Liver (tissue), 9 donors: ENCODE results near the gene CALU. TPM values are rescaled to one million over a fixed set of nuclear protein-coding genes. Genes with fewer than 3 reads are reported as not detected.

Experiments used
- DNase-seq: peaks from one replicate; pipeline ENCODE4 v3.0.0-alpha.2; 2017; ENCODE audit warnings: low spot score
- H3K27ac ChIP-seq, 2 donors: one replicate each; pipeline ENCODE4 v1.7.0; 2013; ENCODE audit warnings: inconsistent platforms in 2 of 2, low read length in 2 of 2, control low read depth in 1 of 2, low read depth in 1 of 2, mild to moderate bottlenecking in 1 of 2
- H3K27me3 ChIP-seq, 4 donors: one replicate each; pipeline versions ENCODE4 v1.6.1 to v1.7.0; 2013; ENCODE audit warnings: low read length in 3 of 4, inconsistent platforms in 1 of 4, mild to moderate bottlenecking in 1 of 4, moderate library complexity in 1 of 4; ENCODE audit not compliant: control insufficient read depth in 4 of 4, insufficient read depth in 4 of 4
- H3K36me3 ChIP-seq, 4 donors: one replicate each; pipeline versions ENCODE4 v1.6.1 to v1.7.0; 2013; ENCODE audit warnings: low read length in 3 of 4, mild to moderate bottlenecking in 3 of 4, low read depth in 1 of 4, moderate library complexity in 1 of 4; ENCODE audit not compliant: control insufficient read depth in 4 of 4, insufficient read depth in 3 of 4
- H3K4me1 ChIP-seq, 4 donors: one replicate each; pipeline versions ENCODE4 v1.6.1 to v1.7.0; 2013; ENCODE audit warnings: low read length in 3 of 4, mild to moderate bottlenecking in 3 of 4, moderate library complexity in 1 of 4; ENCODE audit not compliant: control insufficient read depth in 4 of 4, insufficient read depth in 4 of 4
- H3K4me3 ChIP-seq, 3 donors: one replicate each; pipeline versions ENCODE4 v1.6.1 to v1.7.0; 2013; ENCODE audit warnings: low read length in 3 of 3, control low read depth in 1 of 3, low read depth in 1 of 3, mild to moderate bottlenecking in 1 of 3
- H3K9ac ChIP-seq, 2 donors: one replicate each; pipeline ENCODE4 v1.7.0; 2013; ENCODE audit warnings: low read length in 2 of 2, mild to moderate bottlenecking in 2 of 2, moderate library complexity in 2 of 2, control low read depth in 1 of 2, low read depth in 1 of 2
- H3K9me3 ChIP-seq, 4 donors: one replicate each; pipeline versions ENCODE4 v1.6.1 to v1.7.0; 2013; ENCODE audit warnings: low read length in 3 of 4; ENCODE audit not compliant: control insufficient read depth in 4 of 4
- EGR1 ChIP-seq, 2 donors: IDR thresholded peaks; 2 replicates each; pipeline ENCODE4 v1.6.1; 2016 to 2018; ENCODE audit warnings: antibody characterized with exemption in 2 of 2, low read depth in 2 of 2
- FOXA1 ChIP-seq: IDR thresholded peaks from 2 replicates; pipeline ENCODE4 v1.6.1; 2016; ENCODE audit warnings: antibody characterized with exemption
- FOXA2 ChIP-seq: IDR thresholded peaks from 2 replicates; pipeline ENCODE4 v1.6.1; 2016; ENCODE audit warnings: antibody characterized with exemption
- GABPA ChIP-seq, 2 donors: IDR thresholded peaks in 1 of 2; conservative IDR thresholded peaks in 1 of 2; 2 replicates each; pipeline ENCODE4 v1.6.1; 2016; ENCODE audit warnings: antibody characterized with exemption in 2 of 2, mild to moderate bottlenecking in 1 of 2, moderate library complexity in 1 of 2
- HNF4A ChIP-seq, 2 donors: conservative IDR thresholded peaks; 2 replicates each; pipeline ENCODE4 v1.6.1; 2016; ENCODE audit warnings: antibody characterized with exemption in 2 of 2, mild to moderate bottlenecking in 2 of 2
- JUND ChIP-seq, 2 donors: IDR thresholded peaks; 2 replicates each; pipeline ENCODE4 v1.6.1; 2016; ENCODE audit warnings: antibody characterized with exemption in 2 of 2
- RAD21 ChIP-seq, 2 donors: IDR thresholded peaks; 2 replicates each; pipeline ENCODE4 v1.6.1; 2016; ENCODE audit warnings: antibody characterized with exemption in 2 of 2, mild to moderate bottlenecking in 2 of 2
- SP1 ChIP-seq: IDR thresholded peaks from 2 replicates; pipeline ENCODE4 v1.6.1; 2018; ENCODE audit warnings: antibody characterized with exemption, mild to moderate bottlenecking
- WGBS: extraction: QIAGEN DNeasy Blood & Tissue Kit; methylation state at CpG from one replicate; pipeline ENCODE4 v1.1.7; 2013; 5-methylcytosine and 5-hydroxymethylcytosine counted together
- polyA plus RNA-seq, 2 donors: library from polyadenylated mRNA; stranded (reverse) in 1 of 2; unstranded in 1 of 2; fragments of 200-250 nt in 1 of 2; fragments of >200 nt in 1 of 2; fragmentation: Nextera tagmentation in 1 of 2; extraction: Ambion mirVana in 1 of 2; gene quantifications; one replicate each; pipeline versions ENCODE4 v1.2.1 to v1.2.3, GENCODE V29; 2013 to 2015
- total RNA-seq, 2 donors: library from RNA; depleted of rRNA; stranded (reverse); fragments of >200 nt; gene quantifications; one replicate each; pipeline ENCODE4 v1.2.3, GENCODE V29; 2014
- TF ChIP-seq, protein P1 (sequence below): fragments of 150-350 bp; IDR thresholded peaks from 2 replicates; pipeline ENCODE4 v1.5.1; 2017; ENCODE audit warnings: improper control_type of control experiment, low read depth, low read length; ENCODE audit not compliant: missing input control
- TF ChIP-seq, protein P2 (sequence below): IDR thresholded peaks from 2 replicates; pipeline ENCODE4 v1.6.1; 2016; ENCODE audit warnings: antibody characterized with exemption
- TF ChIP-seq, protein P3 (sequence below): IDR thresholded peaks from 2 replicates; pipeline ENCODE4 v1.6.1; 2016; ENCODE audit warnings: antibody characterized with exemption
- donor health status: healthy.
- donor health status: healthy.
- donor health status: healthy.
- donor health status: healthy.
- donor health status: healthy.

The CALU gene
- total and polyA plus RNA-seq, 4 donors, result 37.1 to 57.9 (median 42.5) TPM

DNA sequence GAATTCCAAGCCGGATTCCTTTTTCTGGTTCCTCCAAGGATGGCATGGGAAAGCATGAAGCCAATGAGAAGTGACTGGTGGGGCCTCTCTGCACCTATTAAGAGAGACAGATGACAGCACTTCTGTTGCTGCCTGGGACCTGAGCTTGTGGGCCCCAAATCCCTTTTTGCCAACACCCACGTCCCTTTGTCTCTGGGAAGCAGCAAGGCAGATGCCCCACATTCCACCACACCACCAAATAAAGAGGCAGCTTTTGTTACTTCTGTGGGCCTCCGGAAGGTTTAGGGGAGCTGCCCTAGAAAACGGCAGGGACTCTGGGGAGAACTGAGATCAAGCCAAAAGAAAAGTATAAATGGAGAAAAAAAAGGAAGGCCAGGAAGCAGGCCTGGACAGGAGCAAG lies 56.0 kb downstream of the CALU start (continued):
- TF ChIP-seq, protein P1, sequence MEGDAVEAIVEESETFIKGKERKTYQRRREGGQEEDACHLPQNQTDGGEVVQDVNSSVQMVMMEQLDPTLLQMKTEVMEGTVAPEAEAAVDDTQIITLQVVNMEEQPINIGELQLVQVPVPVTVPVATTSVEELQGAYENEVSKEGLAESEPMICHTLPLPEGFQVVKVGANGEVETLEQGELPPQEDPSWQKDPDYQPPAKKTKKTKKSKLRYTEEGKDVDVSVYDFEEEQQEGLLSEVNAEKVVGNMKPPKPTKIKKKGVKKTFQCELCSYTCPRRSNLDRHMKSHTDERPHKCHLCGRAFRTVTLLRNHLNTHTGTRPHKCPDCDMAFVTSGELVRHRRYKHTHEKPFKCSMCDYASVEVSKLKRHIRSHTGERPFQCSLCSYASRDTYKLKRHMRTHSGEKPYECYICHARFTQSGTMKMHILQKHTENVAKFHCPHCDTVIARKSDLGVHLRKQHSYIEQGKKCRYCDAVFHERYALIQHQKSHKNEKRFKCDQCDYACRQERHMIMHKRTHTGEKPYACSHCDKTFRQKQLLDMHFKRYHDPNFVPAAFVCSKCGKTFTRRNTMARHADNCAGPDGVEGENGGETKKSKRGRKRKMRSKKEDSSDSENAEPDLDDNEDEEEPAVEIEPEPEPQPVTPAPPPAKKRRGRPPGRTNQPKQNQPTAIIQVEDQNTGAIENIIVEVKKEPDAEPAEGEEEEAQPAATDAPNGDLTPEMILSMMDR, result no peak
- TF ChIP-seq, protein P2, sequence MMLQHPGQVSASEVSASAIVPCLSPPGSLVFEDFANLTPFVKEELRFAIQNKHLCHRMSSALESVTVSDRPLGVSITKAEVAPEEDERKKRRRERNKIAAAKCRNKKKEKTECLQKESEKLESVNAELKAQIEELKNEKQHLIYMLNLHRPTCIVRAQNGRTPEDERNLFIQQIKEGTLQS, result no peak

DNA sequence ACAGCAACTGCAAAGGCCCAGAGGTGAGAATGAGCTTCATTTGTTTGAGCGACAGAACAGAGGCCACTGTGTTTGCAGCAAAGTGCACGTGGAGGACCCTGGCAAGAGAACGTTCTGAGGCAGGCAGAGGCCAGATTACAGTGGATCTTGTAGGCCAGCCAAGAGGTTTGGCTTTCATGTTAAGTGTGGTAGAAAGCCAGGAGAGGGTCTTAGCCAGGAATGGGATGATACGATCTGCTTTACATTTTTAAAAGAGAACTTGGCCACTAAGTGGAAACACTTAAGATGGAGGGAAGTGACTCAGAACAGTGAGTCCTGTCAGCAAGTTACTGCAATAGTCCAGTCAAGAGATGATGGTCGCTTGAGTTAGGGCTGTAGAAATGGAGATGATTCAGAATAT lies 57.2 kb downstream of the CALU start:
- WGBS, result 87% methylated on average over 5 of the region's 5 CpGs
- Histone ChIP-seq H3K4me1 (peaks cover 0 to 6% (median 4%) of the 10 kb centered on the region in 4 donors), H3K36me3 (no peaks in the 10 kb centered on the region), H3K27me3 (no peaks in the 10 kb centered on the region), H3K9me3 (no peaks in the 10 kb centered on the region), H3K9ac (no peak overlapping the region), H3K4me3 (no peak overlapping the region), H3K27ac (no peak overlapping the region)
- TF ChIP-seq HNF4A (conservative IDR thresholded peaks at IDR 0.05) (no peak), SP1 (no peak), RAD21 (IDR thresholded peaks at IDR 0.05) (no peak), EGR1 (IDR thresholded peaks at IDR 0.05; ENCODE audit: low read depth in 2 of 2) (no peak)
- TF ChIP-seq, protein P2, result no peak
- TF ChIP-seq, protein P1, result no peak
- no peak for DNase-seq

DNA sequence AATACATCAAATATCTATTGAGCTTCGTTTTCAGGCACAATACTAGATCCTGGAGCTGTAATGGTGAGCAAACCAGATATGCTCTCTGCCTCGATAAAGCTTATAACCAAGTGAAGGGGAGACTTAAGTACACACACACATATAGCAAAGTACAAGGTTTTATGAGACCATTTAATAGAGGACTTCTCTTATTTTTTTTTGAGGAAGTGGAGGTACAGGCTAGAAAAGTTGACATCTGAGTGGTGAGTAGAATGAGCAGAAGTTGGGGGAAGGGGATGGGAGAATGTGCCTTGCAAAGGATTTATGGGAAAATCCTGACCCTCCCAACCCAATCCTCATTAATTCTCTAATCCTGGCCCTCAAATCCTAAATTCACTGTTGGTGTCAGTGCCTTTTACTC lies 60.3 kb downstream of the CALU start:
- Histone ChIP-seq H3K4me3 (no peak overlapping the region), H3K4me1 (no peaks in the 10 kb centered on the region), H3K36me3 (no peaks in the 10 kb centered on the region), H3K27me3 (no peaks in the 10 kb centered on the region), H3K9me3 (no peaks in the 10 kb centered on the region), H3K27ac (no peak overlapping the region), H3K9ac (no peak overlapping the region)
- WGBS, result 77% methylated on average over 2 of the region's 2 CpGs
- DNase-seq, result no peak
- no peak for TF ChIP-seq GABPA (IDR thresholded peaks at IDR 0.05 in 1 of 2, conservative IDR thresholded peaks at IDR 0.05 in 1 of 2)
- TF ChIP-seq FOXA1, result no peak
- TF ChIP-seq RAD21 (IDR thresholded peaks at IDR 0.05), result no peak
- TF ChIP-seq, protein P3, sequence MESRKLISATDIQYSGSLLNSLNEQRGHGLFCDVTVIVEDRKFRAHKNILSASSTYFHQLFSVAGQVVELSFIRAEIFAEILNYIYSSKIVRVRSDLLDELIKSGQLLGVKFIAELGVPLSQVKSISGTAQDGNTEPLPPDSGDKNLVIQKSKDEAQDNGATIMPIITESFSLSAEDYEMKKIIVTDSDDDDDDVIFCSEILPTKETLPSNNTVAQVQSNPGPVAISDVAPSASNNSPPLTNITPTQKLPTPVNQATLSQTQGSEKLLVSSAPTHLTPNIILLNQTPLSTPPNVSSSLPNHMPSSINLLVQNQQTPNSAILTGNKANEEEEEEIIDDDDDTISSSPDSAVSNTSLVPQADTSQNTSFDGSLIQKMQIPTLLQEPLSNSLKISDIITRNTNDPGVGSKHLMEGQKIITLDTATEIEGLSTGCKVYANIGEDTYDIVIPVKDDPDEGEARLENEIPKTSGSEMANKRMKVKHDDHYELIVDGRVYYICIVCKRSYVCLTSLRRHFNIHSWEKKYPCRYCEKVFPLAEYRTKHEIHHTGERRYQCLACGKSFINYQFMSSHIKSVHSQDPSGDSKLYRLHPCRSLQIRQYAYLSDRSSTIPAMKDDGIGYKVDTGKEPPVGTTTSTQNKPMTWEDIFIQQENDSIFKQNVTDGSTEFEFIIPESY, result no peak
- TF ChIP-seq EGR1 (IDR thresholded peaks at IDR 0.05; ENCODE audit: low read depth in 2 of 2), result no peak
- TF ChIP-seq, protein P1, result no peak
- no peak for TF ChIP-seq JUND (IDR thresholded peaks at IDR 0.05)
- no peak for TF ChIP-seq FOXA2
- no peak for TF ChIP-seq HNF4A (conservative IDR thresholded peaks at IDR 0.05)
